ENCODE data around the gene SLC26A8. TPM values are rescaled to one million over a fixed set of nuclear protein-coding genes. Genes with fewer than 3 reads are reported as not detected.

Gene SLC26A8
- total RNA-seq, 2 experiments from 2014 or later: not detected

GRCh38 chr6:36039112-36039511 lies 14.7 kb upstream of the SLC26A8 start:
- Mint-ChIP-seq H3K36me3 (ENCODE audit: low read depth) (peaks cover 25% of the 10 kb centered on the region), H3K9me3 (no peaks in the 10 kb centered on the region), H3K4me1 (ENCODE audit: low read depth) (peaks cover 79% of the 10 kb centered on the region), H3K27ac (peak overlapping the region; percentile 35), H3K4me3 (no peak overlapping the region), H3K27me3 (no peaks in the 10 kb centered on the region)
- TF ChIP-seq CTCF (IDR thresholded peaks at IDR 0.05): no peak
- Histone ChIP-seq H3K27me3 (ENCODE audit: control insufficient read depth in 1 of 2, insufficient read depth in 2 of 2, low read length in 2 of 2) (no peaks in the 10 kb centered on the region), H3K27ac (ENCODE audit: low read depth in 1 of 2, low read length in 2 of 2) (no peak overlapping the region), H3K4me3 (ENCODE audit: low read length) (no peak overlapping the region), H3K9me3 (ENCODE audit: control insufficient read depth in 1 of 2, insufficient read depth in 1 of 2, low read length in 2 of 2) (no peaks in the 10 kb centered on the region), H3K36me3 (ENCODE audit: insufficient read depth, low read length) (no peaks in the 10 kb centered on the region), H3K4me1 (ENCODE audit: insufficient read depth, low read length) (peaks cover 29% of the 10 kb centered on the region)
- ATAC-seq (ENCODE audit: poor library complexity) (peak; percentile 21), DNase-seq (no peak)
- ChIA-PET CTCF (interaction anchor here (0.7 to 1.5 kb wide), 2 partner anchors 10 to 56 kb away, joined by 3 to 5 read pairs; no protein-coding TSS in a partner anchor), POLR2A (interaction anchor here (1.4 kb wide), 1 partner anchor 11 kb away, joined by 10 read pairs; the partner anchor contains the start of gene MAPK14)
- intact Hi-C loops (cut with DNase I, micrococcal nuclease): no loop called here

- H3K9me3 Mint-ChIP-seq: no peaks in the 10 kb centered on the region
- H3K4me3 ChIP-seq (ENCODE audit: low read length): no peak overlapping the region
- no peak overlapping the region for H3K27ac ChIP-seq (ENCODE audit: low read depth in 1 of 2, low read length in 2 of 2)
- H3K9me3 ChIP-seq (ENCODE audit: control insufficient read depth in 1 of 2, insufficient read depth in 1 of 2, low read length in 2 of 2): no peaks in the 10 kb centered on the region
- H3K4me1 ChIP-seq (ENCODE audit: insufficient read depth, low read length): peaks cover 36% of the 10 kb centered on the region
- no peaks in the 10 kb centered on the region for H3K36me3 ChIP-seq (ENCODE audit: insufficient read depth, low read length)
- ChIA-PET POLR2A (interaction anchor here (0.6 to 1.4 kb wide), 3 partner anchors 10 to 545 kb away, joined by 4 to 10 read pairs (median 4); partner anchors contain the start of gene MAPK14), CTCF (interaction anchor here (0.7 to 1.5 kb wide), 3 partner anchors 10 to 57 kb away, joined by 3 to 5 read pairs (median 4); no protein-coding TSS in a partner anchor)
- DNase-seq (no peak), ATAC-seq (ENCODE audit: poor library complexity) (no peak)
- intact Hi-C loops (cut with DNase I, micrococcal nuclease): no loop called here
- H3K27me3 Mint-ChIP-seq: no peaks in the 10 kb centered on the region
- H3K27me3 ChIP-seq (ENCODE audit: control insufficient read depth in 1 of 2, insufficient read depth in 2 of 2, low read length in 2 of 2): no peaks in the 10 kb centered on the region
- H3K36me3 Mint-ChIP-seq (ENCODE audit: low read depth): peaks cover 26% of the 10 kb centered on the region
- TF ChIP-seq CTCF (IDR thresholded peaks at IDR 0.05): no peak
- H3K27ac Mint-ChIP-seq: peak overlapping the region; percentile 58
- peak overlapping the region; percentile 57 for H3K4me3 Mint-ChIP-seq
- peaks cover 83% of the 10 kb centered on the region for H3K4me1 Mint-ChIP-seq (ENCODE audit: low read depth)
Measured at GRCh38 chr6:36038120-36038876, 13.9 kb upstream of the SLC26A8 start.

- peaks cover 24% of the 10 kb centered on the region for H3K36me3 Mint-ChIP-seq (ENCODE audit: low read depth)
- H3K36me3 ChIP-seq (ENCODE audit: insufficient read depth, low read length): no peaks in the 10 kb centered on the region
- H3K27me3 ChIP-seq (ENCODE audit: control insufficient read depth in 1 of 2, insufficient read depth in 2 of 2, low read length in 2 of 2): no peaks in the 10 kb centered on the region
- no peak for TF ChIP-seq CTCF (IDR thresholded peaks at IDR 0.05)
- no peak overlapping the region for H3K27ac ChIP-seq (ENCODE audit: low read depth in 1 of 2, low read length in 2 of 2)
- H3K27me3 Mint-ChIP-seq: no peaks in the 10 kb centered on the region
- POLR2A ChIA-PET: interaction anchor here (0.5 kb wide), 1 partner anchor 23 kb away, joined by 4 read pairs; no protein-coding TSS in a partner anchor
- H3K9me3 Mint-ChIP-seq: no peaks in the 10 kb centered on the region
- H3K27ac Mint-ChIP-seq: no peak overlapping the region
- CTCF ChIA-PET: interaction anchor here (0.6 to 1.5 kb wide), 3 partner anchors 60 to 267 kb away, joined by 3 to 5 read pairs (median 4); no protein-coding TSS in a partner anchor
- no peaks in the 10 kb centered on the region for H3K9me3 ChIP-seq (ENCODE audit: control insufficient read depth in 1 of 2, insufficient read depth in 1 of 2, low read length in 2 of 2)
- DNase-seq (no peak), ATAC-seq (ENCODE audit: poor library complexity) (no peak)
- peaks cover 50% of the 10 kb centered on the region for H3K4me1 ChIP-seq (ENCODE audit: insufficient read depth, low read length)
- H3K4me1 Mint-ChIP-seq (ENCODE audit: low read depth): peaks cover 81% of the 10 kb centered on the region
- no peak overlapping the region for H3K4me3 Mint-ChIP-seq
- intact Hi-C loops (cut with DNase I, micrococcal nuclease): no loop called here
- no peak overlapping the region for H3K4me3 ChIP-seq (ENCODE audit: low read length)
Measured at GRCh38 chr6:36035225-36035624, 10.8 kb upstream of the SLC26A8 start.
